22Rv1 (cell line): Measurements from ENCODE around the gene PLPP6.

ENCODE experiments used
- ZFX ChIP-seq: fragments of 450-650 bp; IDR thresholded peaks from 2 replicates; pipeline ENCODE4 v1.6.1; 2017; ENCODE audit warnings: antibody characterized with exemption, borderline replicate concordance
- TF ChIP-seq, protein P1 (sequence below): fragments of 450-650 bp; IDR thresholded peaks from 2 replicates; pipeline ENCODE4 v1.5.1; 2017; ENCODE audit warnings: mild to moderate bottlenecking

DNA sequence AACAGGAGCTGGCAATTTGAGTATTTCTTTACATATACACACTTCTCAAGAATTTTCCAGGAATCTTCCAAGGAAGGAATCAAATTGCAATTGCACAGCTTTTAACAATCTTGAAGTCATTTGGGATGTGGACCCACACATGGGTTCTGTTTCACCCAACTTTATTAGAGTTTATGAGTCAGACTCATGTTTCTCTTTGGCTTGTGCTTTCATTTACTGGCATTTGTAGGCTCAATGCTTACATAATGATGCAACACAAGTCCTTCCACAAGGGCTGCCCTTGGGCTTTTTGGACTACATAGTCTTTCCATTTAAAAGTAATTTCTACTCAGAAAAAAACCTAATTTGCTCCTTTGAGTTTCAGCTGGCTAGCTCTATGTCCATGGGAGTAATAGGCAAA lies 12.7 kb downstream of the PLPP6 start:
- TF ChIP-seq, protein P1, sequence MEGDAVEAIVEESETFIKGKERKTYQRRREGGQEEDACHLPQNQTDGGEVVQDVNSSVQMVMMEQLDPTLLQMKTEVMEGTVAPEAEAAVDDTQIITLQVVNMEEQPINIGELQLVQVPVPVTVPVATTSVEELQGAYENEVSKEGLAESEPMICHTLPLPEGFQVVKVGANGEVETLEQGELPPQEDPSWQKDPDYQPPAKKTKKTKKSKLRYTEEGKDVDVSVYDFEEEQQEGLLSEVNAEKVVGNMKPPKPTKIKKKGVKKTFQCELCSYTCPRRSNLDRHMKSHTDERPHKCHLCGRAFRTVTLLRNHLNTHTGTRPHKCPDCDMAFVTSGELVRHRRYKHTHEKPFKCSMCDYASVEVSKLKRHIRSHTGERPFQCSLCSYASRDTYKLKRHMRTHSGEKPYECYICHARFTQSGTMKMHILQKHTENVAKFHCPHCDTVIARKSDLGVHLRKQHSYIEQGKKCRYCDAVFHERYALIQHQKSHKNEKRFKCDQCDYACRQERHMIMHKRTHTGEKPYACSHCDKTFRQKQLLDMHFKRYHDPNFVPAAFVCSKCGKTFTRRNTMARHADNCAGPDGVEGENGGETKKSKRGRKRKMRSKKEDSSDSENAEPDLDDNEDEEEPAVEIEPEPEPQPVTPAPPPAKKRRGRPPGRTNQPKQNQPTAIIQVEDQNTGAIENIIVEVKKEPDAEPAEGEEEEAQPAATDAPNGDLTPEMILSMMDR = no peak
- no peak for TF ChIP-seq ZFX
